Rectal smooth muscle tissue (tissue), 1 donor: ENCODE data around the gene KCNJ9.
A peak's percentile ranks its signal among the peaks of the same experiment; 100 is the strongest.

ENCODE experiments used
- H3K27ac ChIP-seq: one replicate; pipeline ENCODE4 v1.7.0; 2013; ENCODE audit warnings: low read depth, low read length, inconsistent platforms
- H3K27me3 ChIP-seq: one replicate; pipeline ENCODE4 v1.7.0; 2013; ENCODE audit warnings: low read length; ENCODE audit not compliant: control insufficient read depth, insufficient read depth
- H3K36me3 ChIP-seq: one replicate; pipeline ENCODE4 v1.7.0; 2013; ENCODE audit warnings: low read length; ENCODE audit not compliant: control insufficient read depth, insufficient read depth
- H3K4me1 ChIP-seq: one replicate; pipeline ENCODE4 v1.7.0; 2013; ENCODE audit warnings: low read length; ENCODE audit not compliant: control insufficient read depth, insufficient read depth
- H3K4me3 ChIP-seq: one replicate; pipeline ENCODE4 v1.7.0; 2013; ENCODE audit warnings: low read length
- H3K9ac ChIP-seq: one replicate; pipeline ENCODE4 v1.7.0; 2013; ENCODE audit warnings: low read length

The KCNJ9 gene

GRCh38 chr1:160053548-160054365 lies 27.6 kb upstream of the KCNJ9 start:
- Histone ChIP-seq H3K4me1 (no peaks in the 10 kb centered on the region), H3K9ac (no peak overlapping the region), H3K27me3 (no peaks in the 10 kb centered on the region), H3K4me3 (no peak overlapping the region), H3K27ac (no peak overlapping the region), H3K36me3 (no peaks in the 10 kb centered on the region)

DNA sequence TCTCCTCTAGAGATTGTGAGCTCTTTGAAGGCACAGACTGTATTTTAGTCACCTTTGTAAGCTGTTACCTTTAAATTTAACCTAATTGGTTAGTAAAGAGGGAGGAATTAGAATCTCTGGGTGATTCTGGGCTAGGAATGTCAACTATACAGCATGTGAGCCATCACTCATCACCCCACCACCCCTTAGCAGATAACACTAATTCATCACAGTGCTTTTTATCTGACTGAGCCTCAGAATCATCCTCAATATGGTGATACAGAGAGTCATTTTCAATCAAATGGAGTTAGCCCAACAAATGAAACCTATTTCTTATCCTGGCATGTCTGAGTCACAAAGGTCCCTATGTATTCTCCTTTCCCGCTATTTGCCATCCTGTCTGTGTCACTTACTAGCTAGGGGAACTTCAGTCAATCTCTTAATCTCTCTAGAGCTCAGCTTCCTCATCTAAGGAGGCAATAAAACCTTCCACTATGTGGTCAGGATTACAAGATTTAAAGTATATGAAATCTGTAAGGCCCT lies 24.6 kb upstream of the KCNJ9 start:
- Histone ChIP-seq H3K4me3 (no peak overlapping the region), H3K27ac (no peak overlapping the region), H3K9ac (no peak overlapping the region), H3K36me3 (no peaks in the 10 kb centered on the region), H3K4me1 (no peaks in the 10 kb centered on the region), H3K27me3 (no peaks in the 10 kb centered on the region)

GRCh38 chr1:160058087-160058486 lies 23.3 kb upstream of the KCNJ9 start:
- no peaks in the 10 kb centered on the region for H3K4me1 ChIP-seq
- H3K27ac ChIP-seq, result no peak overlapping the region
- no peaks in the 10 kb centered on the region for H3K36me3 ChIP-seq
- no peaks in the 10 kb centered on the region for H3K27me3 ChIP-seq
- no peak overlapping the region for H3K9ac ChIP-seq
- H3K4me3 ChIP-seq, result no peak overlapping the region

- Histone ChIP-seq H3K27me3 (no peaks in the 10 kb centered on the region), H3K36me3 (no peaks in the 10 kb centered on the region), H3K27ac (no peak overlapping the region), H3K9ac (no peak overlapping the region), H3K4me1 (no peaks in the 10 kb centered on the region), H3K4me3 (no peak overlapping the region)
Observed at GRCh38 chr1:160061369-160062229, 19.7 kb upstream of the KCNJ9 start.

DNA sequence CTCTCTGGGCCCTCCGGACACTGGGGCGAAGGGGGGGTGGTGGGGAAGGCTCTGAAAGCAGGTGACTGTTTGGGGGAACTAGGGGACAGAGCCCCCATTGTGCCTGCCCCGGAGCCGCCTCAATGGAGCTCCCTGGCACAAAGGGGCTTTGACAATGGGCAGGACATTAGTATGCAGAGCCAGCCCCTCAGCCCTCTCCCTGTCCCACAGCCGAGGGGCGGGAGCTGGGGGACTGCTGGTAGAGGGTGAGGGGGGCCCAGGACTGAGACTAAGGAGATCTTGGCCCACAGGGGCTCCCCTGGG lies 19.2 kb upstream of the KCNJ9 start:
- no peaks in the 10 kb centered on the region for H3K4me1 ChIP-seq

GRCh38 chr1:160063176-160063575 lies 18.2 kb upstream of the KCNJ9 start:
- H3K36me3 ChIP-seq, result no peaks in the 10 kb centered on the region
- no peak overlapping the region for H3K27ac ChIP-seq
- no peaks in the 10 kb centered on the region for H3K27me3 ChIP-seq
- no peak overlapping the region for H3K9ac ChIP-seq
- no peak overlapping the region for H3K4me3 ChIP-seq
- no peaks in the 10 kb centered on the region for H3K4me1 ChIP-seq

More for the DNA sequence above, 19.2 kb upstream of the KCNJ9 start:
- no peak overlapping the region for H3K9ac ChIP-seq
- no peak overlapping the region for H3K4me3 ChIP-seq
- no peak overlapping the region for H3K27ac ChIP-seq
- no peaks in the 10 kb centered on the region for H3K36me3 ChIP-seq
- no peaks in the 10 kb centered on the region for H3K27me3 ChIP-seq

DNA sequence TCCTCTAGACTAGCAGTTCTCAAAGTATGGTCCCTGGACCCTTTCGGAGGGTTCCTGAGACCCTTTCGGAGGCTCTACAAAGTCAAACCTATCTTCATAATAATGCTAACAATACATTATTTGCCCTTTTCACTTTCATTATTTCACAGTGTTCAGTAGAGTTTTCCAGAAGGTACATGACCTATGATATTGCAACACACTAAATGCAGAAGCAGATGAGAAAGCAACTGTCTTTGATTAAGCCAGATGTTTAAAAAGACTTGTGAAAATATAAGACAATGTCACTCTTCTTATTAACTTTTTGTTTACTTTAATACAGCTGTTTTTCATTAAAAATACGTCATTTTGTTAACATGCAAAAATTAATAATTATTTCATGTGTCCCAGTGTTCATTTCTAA lies 17.2 kb upstream of the KCNJ9 start:
- Histone ChIP-seq H3K36me3 (no peaks in the 10 kb centered on the region), H3K9ac (no peak overlapping the region), H3K27me3 (peaks cover 3% of the 10 kb centered on the region), H3K4me1 (no peaks in the 10 kb centered on the region), H3K4me3 (no peak overlapping the region), H3K27ac (no peak overlapping the region)

GRCh38 chr1:160064746-160065145 lies 16.6 kb upstream of the KCNJ9 start:
- Histone ChIP-seq H3K36me3 (no peaks in the 10 kb centered on the region), H3K27me3 (peaks cover 3% of the 10 kb centered on the region), H3K4me3 (no peak overlapping the region), H3K27ac (no peak overlapping the region), H3K9ac (no peak overlapping the region), H3K4me1 (no peaks in the 10 kb centered on the region)

DNA sequence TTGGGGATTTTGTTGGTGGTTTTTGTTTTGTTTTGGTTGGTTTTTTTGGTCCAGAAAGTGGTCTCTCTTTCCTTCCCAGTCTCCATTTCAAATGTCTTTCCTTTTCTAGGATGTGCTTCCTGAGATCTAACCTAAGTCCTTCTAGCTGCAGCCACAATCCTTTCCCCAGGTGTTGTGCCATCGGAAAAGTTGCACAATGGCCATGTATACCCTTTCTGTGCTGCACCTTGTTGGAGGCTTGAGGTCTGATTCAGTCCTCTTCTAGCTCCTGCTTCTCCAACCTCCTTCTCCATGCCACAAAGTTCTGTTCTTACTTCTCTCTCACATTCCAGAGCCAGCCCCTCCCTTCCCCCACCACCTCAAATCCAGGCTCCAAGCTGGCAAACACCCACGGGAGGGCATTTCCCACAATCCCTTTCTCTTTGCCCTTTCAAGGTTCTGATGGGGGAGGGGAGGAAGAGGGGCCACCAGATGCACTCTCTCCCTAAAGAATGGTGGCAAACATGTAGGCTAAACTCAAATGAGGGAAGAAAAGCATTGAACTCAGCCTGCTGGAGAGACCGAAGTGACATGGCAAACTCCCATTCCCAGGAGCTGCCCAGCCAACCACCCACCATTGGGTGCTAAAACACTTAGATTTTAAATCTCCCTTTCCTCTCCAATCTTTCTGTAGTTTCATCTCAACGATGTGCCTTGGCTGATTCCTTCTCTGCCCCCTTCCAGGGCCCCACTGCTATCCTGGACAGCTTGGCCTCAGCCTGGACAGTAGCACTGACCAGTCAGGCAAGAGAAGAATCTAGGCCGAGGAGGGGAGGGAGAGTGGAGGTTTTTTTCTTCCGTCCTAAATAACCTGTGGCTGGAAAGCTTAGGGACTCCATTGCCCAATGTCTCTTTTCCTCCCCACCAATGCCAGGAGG lies 14.3 kb upstream of the KCNJ9 start:
- no peak overlapping the region for H3K27ac ChIP-seq
- no peak overlapping the region for H3K4me3 ChIP-seq
- H3K36me3 ChIP-seq, result no peaks in the 10 kb centered on the region
- H3K27me3 ChIP-seq, result peaks cover 6% of the 10 kb centered on the region
- peaks cover 3% of the 10 kb centered on the region for H3K4me1 ChIP-seq
- no peak overlapping the region for H3K9ac ChIP-seq

DNA sequence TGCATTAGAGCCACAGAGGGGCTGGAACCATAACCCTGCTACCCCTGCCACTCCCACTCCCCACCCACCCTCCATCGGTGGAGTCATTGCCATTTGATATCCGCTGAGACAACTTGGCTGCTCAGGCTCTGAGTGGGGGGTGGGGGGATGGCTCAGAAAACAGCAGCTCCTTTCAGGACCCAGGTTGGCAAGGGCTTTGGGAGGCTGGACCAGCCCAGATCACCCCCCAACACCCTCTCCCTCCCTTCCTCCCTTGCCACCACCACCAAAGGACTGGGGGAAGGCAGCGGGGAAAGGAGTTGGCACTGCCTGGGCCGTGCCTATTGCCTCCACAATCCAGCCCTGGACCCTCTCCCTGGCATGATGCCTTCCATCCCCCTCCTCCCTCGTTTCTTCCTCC lies 13.1 kb upstream of the KCNJ9 start:
- H3K4me3 ChIP-seq, result no peak overlapping the region
- peaks cover 3% of the 10 kb centered on the region for H3K4me1 ChIP-seq
- peaks cover 6% of the 10 kb centered on the region for H3K27me3 ChIP-seq
- H3K36me3 ChIP-seq, result no peaks in the 10 kb centered on the region
- no peak overlapping the region for H3K27ac ChIP-seq
- H3K9ac ChIP-seq, result no peak overlapping the region

DNA sequence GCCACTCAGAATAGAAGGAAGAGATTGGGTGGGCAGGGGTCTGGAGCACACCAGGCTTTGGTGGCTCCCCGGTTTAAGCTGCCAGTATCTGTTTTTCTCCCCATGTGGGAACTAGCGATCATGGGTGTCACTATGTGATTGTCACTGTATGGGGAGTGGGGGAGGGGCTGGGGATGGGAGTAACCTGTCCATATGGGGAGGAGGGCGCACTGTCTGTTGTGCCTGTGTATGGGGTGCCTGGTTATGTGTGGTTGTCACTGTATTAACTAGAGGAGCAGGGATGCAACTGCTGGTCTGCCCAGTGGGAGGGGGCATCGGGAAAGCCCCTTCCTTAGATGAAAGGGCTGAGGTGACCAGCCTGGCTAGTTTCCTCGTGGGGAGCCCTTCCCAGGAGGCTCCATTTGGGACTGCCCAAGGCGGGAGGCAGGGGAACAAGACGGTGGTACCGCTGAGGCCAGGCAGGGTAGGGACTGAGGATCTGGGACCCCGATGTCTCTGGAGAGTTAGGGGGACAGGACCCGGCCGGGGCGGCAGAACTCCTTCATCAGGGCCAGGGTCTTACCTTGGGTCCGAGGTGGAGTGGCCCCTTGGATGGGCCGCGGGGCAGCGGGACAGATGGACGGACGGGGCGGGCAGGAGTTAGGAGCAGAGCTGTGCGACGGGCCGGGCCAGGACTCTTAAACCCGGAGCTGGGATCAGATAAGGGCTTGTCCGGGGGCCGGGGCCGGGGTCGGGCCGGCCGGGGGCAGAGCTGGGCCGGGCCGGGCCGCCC lies 11.7 kb upstream of the KCNJ9 start, which contains the start of gene KCNJ10:
TSS of gene KCNJ10 (minus strand) at position 701 of the 772 bp plus-strand sequence. CDS start 27,628 bp downstream, outside the sequence.
- Histone ChIP-seq H3K4me3 (peak within 1 kb of the TSS; percentile 80), H3K27me3 (peaks cover 6% of the 10 kb centered on the region), H3K27ac (no peak within 1 kb of the TSS), H3K36me3 (no peaks in the 10 kb centered on the region), H3K4me1 (peaks cover 3% of the 10 kb centered on the region), H3K9ac (no peak within 1 kb of the TSS)
